ENCODE measurements around the gene TRAP1.

Gene TRAP1

DNA sequence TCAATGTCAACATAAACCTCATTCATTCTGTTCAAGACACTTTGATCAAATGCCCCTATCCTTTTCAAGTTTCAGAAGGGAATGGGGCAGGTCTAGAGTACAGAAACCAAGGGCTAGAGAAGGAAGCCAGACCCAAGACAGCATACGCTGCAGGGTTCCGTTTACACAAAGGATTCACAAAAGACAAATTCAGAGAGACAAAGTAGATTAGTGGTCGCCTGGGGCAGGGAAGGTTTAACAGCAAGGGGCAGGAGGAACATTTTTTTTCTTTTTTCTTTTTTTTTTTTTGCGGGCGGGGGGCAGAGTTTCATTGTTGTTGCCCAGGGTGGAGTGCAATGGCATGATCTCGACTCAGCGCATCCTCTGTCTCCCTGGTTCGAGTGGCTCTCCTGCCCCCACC lies 19.9 kb upstream of the TRAP1 start:
- in situ Hi-C loops (cut with HindIII; ENCODE audit: low sequenced_read_pairs), result no loop called here

DNA sequence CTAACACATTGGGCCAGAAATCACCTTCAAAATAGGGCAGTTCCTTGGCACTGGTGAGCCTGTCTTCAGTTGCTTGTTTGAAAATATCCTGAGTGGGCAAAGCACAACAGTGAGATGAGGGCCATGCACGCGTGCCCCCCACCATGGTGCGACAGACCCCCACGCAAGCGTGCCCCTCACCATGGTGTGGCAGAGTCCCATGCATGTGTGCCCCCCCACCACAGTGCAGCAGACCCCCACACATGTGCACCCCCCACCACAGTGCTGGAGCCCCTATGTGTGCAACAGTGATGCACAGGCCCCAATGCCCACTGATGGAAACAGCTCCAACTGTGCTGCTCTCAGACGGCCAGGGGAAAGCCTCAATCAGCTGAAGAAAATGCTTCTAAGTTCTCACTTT lies 18.8 kb upstream of the TRAP1 start:
- in situ Hi-C loops (cut with HindIII; ENCODE audit: low sequenced_read_pairs), result no loop called here

DNA sequence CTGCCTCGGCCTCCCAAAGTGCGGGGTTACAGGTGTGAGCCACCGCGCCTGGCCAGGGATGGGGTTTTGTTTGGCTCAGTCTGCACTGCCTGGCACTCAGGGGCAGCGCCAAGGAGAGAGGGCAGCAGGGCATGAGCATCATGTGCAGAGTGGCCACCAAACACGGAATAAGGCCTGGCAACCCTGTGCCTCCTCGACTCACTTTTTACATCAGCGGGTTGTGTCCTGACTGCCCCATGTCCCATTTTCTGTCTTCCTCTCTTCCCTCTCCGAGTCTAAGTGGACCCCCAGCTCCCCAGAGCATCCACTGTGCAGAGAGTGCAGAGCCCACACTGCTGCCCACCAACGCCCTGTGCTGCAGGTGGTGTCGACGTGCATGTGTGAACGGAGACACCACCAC lies 18.2 kb upstream of the TRAP1 start:
- in situ Hi-C loops (cut with HindIII; ENCODE audit: low sequenced_read_pairs), result no loop called here

DNA sequence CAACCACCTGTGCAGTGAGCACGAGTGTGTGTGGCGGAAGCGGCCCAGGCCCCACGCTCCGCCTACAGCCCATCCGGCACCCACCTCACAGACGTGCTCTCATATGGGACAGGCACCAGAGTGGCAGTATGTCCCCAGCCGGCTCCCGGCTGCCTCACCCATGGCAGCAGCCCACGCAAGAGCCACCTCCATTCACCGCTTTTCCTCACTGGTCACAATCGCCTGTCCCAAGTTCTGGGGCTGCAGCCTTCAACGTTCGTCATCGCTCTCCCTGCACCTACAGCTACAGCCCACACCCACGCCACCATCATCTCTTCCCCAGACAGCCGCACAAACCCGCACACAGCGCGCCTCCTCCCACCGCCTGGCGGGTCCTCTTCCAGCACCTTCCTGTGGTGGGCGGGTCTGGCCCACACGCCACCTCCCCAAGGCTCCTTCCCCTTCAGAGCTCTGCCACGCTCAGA lies 17.5 kb upstream of the TRAP1 start:
- in situ Hi-C loops (cut with HindIII; ENCODE audit: low sequenced_read_pairs), result no loop called here

DNA sequence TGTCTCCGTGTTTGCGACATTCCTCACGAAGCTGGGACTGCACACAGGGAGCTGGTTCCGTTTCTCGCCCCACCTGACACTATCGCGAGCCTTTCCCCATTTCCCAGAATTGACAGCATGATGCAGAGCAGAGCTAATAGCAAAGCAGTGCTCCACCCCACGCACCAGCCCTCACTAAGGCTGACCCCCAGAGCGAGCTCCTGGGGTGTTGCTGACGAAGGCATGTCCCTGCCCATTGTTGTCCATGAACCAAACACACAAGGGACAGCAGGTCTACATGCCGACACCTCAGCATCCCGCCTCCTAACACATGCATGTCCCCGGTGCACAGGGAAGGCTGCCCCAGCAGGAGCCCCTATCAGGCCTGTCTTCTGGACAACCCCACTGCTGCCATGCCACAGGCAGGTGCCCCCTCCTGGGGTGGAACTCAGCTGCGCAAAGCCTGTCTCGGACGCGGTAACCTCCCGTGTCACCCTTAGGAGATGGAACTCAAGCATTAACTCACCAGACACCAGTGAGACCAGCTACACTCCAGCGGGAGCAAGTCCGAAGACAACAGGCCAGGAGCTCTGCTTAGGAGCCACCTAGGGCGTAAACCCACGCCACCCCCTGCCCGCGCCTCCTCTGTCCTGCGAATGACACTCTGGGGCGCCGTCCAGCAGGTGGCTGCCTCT lies 16.9 kb upstream of the TRAP1 start:
- in situ Hi-C loops (cut with HindIII; ENCODE audit: low sequenced_read_pairs), result no loop called here

DNA sequence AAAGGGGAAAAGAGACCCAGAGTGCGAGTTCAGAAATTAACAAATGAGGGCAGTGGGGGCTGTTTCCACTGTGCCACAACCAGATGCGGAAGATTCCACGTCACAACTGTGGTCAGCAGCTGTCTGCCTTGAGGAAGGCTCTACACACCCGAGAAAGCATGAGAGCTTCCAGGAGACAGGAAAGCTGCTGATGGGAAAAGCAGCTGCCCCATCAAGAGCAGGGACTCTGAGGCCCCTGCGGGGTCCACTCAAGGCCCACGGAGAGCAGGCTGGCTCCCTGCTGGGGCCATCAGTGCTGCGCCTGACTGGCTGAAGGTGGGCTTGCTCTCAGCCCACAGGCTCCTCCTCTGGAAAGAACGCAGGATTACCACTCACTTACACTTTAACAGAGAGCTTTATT lies 14.8 kb upstream of the TRAP1 start:
- in situ Hi-C loops (cut with HindIII; ENCODE audit: low sequenced_read_pairs), result no loop called here

DNA sequence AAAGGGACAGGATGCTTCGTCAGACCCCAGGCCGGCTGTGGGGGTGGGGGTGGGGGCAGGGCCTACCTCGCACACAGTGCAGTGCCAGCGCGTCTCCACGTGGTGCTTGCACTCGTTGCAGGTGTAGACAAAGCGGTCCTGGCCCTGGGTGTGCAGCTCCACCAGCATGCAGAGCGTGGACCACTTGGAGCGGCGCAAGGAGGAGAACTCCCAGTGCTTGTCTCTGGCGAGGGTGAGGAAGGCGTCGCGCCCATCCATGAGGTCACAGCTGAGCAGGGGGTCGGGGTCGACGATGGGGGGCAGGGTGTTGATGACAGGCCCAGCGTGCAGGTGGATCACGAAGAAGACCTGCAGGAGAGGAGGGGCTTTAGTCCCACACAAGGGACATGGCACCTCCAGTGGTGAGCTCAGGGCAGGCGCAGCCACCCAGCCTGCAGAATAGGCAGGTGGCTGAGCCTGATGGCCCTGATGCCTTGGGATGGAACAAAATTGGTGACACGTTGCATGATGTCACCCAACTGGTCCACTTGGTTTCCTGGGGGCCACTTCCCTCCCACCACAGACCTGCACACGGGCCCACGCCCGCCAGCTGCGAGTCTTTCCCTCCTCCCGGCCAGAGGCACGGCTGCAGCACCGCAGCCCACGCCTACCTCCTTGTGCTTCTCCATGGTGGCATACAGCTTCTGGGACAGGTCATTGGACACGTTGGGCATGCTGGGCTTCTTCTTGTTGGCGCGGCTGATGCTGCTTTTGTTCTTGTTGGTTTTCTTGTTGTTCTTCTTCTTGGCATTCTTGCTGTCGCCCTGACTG lies 14.0 kb upstream of the TRAP1 start:
- in situ Hi-C loops (cut with HindIII; ENCODE audit: low sequenced_read_pairs), result no loop called here

DNA sequence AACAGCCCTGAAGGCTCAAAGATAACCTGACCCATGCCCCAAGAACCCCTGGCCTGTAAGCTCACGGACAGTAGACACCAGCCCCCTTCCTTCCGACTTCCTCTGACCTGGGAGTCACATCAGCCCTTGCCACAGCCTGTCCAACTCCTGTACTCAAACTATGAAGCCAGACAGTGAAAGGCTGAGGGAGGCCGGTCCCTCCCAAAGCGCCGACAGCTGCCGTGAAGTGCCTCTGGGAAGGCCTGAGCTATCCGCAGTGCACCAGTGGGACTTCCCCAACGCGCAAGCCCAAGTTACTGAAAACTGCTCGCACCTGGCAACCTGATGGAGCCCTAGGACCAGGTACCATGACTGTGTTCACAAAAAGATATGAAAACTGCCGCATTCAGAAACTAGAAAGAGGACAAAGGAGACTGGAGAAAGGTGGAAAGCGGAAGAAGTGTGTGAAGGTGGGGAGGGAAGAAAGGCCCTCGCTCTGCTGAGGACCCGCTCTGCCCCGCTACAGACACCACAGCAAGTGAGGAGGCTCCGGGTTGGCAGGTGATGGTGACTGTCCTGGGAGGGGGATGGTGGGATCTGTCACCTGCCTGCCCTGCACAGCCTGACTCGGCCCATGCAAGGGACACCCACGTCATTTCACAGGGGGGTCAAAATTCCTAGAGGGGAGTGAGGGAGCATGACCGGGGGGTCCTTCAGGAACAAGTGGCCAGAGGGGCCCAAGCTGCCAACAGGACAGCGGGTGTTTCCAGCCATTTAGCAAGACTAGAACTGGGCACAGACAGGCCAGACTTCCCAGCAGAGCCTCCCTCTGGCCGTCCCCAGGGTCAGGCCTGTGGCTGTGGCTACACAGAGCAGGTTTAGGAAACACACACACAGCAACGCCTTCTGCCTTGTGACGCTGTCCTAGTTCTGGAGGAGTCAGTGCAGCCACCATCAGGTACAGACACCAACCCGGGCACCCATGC lies 13.1 kb upstream of the TRAP1 start:
- in situ Hi-C loops (cut with HindIII; ENCODE audit: low sequenced_read_pairs), result no loop called here

DNA sequence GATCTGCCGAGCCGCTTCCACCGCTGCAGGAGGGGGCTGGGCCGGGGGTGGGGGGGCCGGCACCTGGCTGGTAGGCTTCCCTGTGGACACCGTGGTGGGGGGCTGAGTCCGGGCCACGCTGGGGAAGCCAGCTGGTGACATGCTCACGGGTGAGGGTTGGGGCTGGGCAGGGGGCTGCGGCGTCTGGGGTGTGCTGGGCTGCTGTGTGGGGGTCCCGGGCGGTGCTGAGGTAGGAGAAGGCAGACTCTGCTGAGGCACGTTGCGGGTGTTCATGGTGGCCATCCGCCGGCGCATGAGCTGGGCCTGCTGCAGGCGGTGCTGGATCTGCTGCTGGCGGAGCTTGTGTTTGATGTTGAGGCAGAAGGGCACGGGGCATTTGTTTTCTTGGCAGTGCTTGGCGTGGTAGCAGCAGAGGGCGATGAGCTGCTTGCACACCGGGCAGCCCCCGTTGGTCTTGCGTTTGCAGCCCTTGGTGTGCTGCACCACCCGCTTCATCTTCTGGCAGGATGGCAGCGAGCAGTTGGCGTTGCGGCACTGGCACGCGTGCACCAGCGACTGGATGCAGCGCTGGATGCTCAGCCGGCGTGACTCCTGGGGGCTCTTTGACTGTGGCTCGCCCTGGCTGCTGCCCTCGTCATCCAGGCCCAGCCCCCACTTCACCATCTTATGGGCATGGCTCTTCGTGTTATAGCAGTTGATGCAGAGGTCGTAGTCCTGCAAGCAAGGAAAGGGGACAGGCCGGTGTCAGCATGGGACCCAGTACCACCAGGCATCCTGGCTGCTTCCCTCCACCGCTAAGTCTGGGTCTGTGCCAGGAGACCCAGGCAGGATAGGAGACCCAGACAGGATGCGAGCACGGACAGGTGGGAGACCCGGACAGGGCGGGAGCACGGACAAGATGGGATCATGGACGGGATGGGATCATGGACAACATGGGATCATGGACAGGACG lies 12.1 kb upstream of the TRAP1 start:
- in situ Hi-C loops (cut with HindIII; ENCODE audit: low sequenced_read_pairs), result no loop called here

DNA sequence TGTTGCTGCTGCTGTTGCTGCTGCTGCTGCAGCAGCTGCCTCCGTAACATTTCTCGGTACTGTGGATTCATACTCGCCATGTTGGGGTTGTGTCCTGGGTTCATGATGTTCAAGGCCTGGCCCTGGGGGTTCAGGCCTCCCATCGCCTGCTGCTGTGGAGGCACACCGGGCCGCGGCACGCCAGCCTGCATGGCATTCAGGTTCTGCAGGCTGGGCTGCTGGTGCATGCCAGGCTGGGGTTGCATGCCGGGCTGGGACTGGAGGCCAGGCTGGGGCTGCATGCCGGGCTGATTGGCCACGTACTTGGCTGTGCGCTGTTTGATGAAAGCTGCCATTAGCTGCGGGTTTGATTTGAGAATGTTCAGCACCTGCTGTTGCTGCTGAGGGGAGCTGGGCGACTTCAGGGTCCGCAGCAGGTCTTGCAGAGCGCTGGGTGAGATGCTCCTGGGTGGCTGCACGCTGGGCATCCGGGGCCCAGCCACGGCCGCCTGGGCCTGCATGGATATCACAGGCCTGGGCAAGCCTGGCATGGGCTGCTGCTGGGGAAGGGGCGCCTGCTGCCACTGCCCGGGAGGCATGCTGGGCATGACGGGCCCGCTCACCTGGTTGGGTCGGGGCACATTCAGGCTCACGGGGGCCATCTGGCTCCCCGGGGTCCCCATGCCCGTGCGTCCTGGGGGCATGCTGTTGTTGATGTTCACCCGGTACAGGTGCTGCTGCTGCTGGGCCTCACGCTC lies 11.3 kb upstream of the TRAP1 start:
- in situ Hi-C loops (cut with HindIII; ENCODE audit: low sequenced_read_pairs), result no loop called here

DNA sequence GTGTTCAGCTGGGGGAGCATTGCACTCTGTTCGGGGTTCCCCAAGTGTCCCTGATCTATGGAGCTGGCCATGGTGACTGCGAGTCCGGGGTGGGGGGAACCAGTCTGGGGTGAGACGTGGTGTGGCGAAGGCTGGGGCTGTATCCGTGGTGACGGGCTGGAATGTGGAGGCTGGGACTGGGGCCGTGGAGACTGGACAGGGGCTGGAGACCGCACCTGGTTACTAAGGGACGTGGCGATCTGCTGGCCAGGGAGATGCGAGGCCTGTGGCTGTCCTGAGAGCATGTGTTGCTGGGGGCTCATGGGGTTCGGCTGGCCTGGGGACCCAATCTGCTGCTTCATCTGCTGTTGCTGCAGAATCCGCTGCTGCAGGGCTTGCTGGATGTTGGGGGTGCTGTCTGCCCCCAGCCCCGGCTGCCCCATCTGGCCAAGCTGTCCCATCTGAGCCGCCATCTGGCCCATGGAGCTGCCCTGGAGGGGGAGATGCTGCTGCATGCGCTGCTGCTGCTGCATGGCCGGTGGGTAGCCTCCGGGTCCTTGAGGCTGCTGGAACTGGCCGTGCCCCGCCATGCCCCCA lies 10.6 kb upstream of the TRAP1 start:
- in situ Hi-C loops (cut with HindIII; ENCODE audit: low sequenced_read_pairs), result no loop called here

DNA sequence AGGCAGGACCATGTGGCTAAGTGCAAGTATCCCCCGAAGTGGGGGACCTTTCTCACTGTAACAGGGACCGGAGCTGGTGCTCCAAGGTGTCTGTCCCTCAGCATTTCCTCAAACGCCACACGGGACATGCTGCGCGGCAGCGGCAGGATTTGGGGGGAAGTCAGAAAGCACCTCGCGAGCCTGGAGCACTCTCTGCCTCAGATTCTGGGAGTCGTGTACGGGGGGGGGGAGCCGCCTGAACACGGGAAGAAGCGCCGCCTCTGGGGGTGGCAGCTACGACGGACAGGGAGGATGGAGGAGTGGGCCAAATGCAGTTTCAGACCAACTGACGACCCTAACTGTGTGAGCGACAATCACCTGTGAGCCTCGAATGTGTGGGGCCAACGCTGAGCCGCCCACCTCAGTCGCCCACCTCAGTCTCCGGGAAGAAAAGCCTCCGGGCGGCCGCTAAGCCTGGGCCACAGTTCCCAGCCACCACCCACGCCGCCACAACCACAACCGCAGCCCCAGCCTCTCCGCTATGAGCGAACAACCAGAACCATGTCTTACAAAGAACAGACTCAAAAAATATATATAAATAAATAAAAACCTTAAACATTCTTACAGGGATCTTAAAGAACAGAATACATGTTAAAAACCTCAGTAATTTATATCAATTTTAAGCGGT lies 8.8 kb upstream of the TRAP1 start:
- in situ Hi-C loops (cut with HindIII; ENCODE audit: low sequenced_read_pairs), result no loop called here

DNA sequence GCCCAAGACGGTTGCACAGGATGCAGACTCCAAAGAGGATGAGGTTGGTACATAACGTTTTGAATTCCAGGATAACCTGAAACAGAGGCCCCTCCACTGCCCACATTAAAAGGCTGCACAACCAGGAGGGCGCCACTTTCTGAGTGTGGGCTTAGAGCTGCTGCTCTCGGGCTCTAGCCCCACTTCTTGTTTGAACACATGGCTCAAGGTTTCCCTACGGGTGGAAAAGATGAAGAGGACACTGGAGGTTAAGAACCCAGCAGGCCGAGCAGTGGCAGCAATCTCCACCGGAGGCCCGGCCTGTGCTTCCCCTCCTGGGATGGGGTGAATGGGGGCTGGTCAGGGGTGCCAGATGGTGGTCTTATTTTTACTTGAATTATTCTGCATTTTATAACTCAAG lies 8.0 kb upstream of the TRAP1 start:
- in situ Hi-C loops (cut with HindIII; ENCODE audit: low sequenced_read_pairs), result no loop called here

DNA sequence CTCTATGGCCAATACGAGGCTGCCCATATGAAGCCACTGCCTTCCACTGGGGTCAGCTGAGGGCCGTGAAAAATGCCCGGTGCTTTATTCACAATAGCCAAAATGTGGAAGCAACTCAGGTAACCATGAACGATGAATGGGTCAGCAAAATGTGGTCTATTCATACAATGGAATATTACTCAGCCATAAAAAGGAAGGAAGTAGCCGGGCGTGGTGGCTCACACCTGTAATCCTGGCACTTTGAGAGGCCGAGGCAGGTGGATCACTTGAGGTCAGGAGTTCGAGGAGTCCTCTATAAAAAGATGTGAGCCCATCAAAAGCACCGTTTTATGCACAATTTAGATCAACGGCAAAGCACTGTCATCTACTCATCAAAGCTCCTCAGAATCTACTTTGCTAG lies 5.2 kb upstream of the TRAP1 start:
- in situ Hi-C loops (cut with HindIII; ENCODE audit: low sequenced_read_pairs), result no loop called here

DNA sequence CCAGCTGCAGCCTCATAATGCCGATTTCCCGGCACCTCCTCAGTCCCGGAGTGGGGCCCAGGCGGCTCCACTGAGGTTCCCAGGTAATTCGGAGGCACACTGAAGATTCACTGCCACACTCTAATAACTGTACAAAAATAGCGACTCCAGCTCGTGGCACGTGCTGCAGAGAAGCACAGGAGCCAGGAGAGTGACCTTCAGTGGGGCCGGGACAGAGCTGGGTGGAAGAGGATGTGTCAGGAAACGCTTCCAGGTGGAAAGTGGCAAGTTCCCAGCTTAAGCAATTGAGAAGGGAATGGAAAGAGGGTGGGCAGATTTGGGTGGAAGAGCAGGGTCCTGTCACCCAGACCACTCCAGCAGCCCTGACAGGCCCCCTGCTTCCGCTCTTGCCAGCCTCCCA lies 3.1 kb upstream of the TRAP1 start:
- in situ Hi-C loops (cut with HindIII; ENCODE audit: low sequenced_read_pairs), result no loop called here

DNA sequence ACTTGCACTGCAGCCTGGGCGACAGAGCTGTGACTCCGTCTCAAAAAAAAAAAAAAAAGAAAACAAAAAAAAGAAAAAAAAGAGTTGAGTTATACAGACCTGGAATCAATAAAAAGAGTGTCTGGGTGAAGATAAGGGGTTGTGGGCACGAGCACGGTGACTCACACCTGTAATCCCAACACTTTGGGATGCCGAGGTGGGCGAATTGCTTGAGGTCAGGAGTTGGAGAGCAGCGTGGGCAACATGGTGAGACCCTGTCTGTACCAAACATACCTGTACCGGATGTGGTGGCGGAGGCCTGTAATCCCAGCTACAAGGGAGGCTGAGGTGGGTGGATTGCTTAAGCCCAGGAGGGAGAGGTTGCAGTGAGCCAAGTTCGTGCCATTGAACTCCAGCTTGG lies 1.3 kb upstream of the TRAP1 start:
- in situ Hi-C loops (cut with HindIII; ENCODE audit: low sequenced_read_pairs), result no loop called here

DNA sequence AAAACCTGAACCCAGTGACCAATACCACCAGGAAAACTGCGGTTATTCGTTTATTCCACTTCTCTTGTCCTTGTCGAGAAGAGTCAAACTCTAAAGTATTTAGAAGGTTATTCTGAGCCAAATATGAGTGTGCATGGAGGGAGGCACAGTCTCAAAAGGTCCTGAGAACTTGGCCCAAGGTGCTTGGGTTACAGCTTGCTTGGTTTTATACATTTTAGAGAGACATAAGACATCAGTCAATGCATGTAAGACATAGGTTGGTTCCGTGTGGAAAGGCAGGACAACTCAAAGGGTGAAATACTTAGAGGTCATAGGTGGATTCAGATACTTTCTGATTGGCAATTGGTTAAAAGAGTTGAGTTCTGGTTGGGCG lies 681 bp upstream of the TRAP1 start:
- in situ Hi-C loops (cut with HindIII; ENCODE audit: low sequenced_read_pairs), result no loop called here

DNA sequence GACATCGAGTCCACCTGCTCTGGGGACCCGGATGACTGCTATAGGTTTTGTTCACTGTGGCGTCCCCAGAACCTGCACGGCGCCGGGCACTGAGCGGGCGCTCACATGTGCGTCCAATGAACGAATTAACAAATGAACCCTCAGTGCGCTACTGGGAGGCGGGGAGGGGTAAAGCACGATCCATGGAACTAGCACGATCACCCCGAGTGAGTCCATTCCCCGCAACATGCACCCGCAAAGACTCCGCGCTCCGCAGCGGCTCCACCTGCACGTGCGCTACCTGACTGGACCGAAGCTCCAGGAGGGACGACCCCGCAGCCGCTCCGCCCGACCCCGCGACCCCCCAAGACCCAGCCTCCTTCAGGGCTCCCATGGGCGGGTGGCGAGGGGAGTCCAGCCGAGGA lies 491 bp downstream of the TRAP1 start:
- in situ Hi-C loops (cut with HindIII; ENCODE audit: low sequenced_read_pairs), result no loop called here

DNA sequence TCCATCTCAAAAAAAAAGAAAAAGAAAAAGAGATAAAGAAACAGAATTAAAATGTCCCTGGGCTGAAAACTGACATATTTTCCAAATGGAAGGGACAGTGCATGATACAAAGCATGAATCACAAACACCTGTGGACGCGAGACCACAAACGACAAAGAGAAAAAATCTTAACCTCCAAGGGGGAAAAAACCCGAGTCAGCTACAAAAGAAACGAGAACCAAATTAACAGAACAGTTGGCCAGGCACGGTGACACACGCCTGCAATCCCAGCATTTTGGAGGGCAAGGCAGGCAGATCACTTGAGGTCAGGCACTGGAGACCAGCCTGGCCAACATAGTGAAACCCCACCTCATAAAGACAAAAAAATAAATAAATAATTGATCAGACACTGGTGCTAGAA lies 1.9 kb downstream of the TRAP1 start:
- in situ Hi-C loops (cut with HindIII; ENCODE audit: low sequenced_read_pairs), result no loop called here
